HL-60/S4 treated with phorbol 12-myristate 13-acetate at 8.2 ng/mL for 4 days and 3 days (cell line): Measurements from ENCODE around the gene CENPT.

Experiments used
- in situ Hi-C: fragments of 300-500 bp; cut with MboI; formaldehyde crosslinking; loops from 2 replicates; pipeline ENCODE4 v1.15.0; 2022; ENCODE audit warnings: low sequenced_read_pairs

CENPT gene

GRCh38 chr16:67779256-67780014 is 68.1 kb downstream of the CENPT start:
- in situ Hi-C loops: no loop called here
